K562 (cell line): ENCODE measurements around the gene CFAP97D1. TPM values are rescaled to one million over a fixed set of nuclear protein-coding genes. Genes with fewer than 3 reads are reported as not detected.
A peak's percentile ranks its signal among the peaks of the same experiment; 100 is the strongest.

Source experiments
- ATAC-seq: fragments of 200-7000 bp; cut with Tn5 transposase; 3 replicates; pipeline ENCODE4 v1.9.1; 2020; ENCODE audit warnings: moderate library complexity
- BruUV-seq: library from RNA; stranded (reverse); fragments of 400-500 nt; replicated peaks from 2 replicates; lab custom pipeline; 2021; lab: Mats Ljungman, UMichigan
- CTCF ChIA-PET: fragments of 300-600 bp; formaldehyde crosslinking; extraction: SDS; loops from one replicate; lab custom pipeline; 2021; ENCODE audit warnings: low intra/inter-chr PET ratio; lab: Yijun Ruan, JAX
- POLR2A ChIA-PET: fragments of 300-600, 350-650 bp; sonication (Branson Sonifier 250); formaldehyde crosslinking; extraction: SDS; loops from one replicate; lab custom pipeline; 2021; ENCODE audit warnings: antibody characterized with exemption, inconsistent platforms; lab: Yijun Ruan, JAX
- DNase-seq, 4 experiments: peaks; one replicate each; pipeline versions ENCODE4 v3.0.0 to v3.0.0-alpha.2; 2011 to 2018; ENCODE audit warnings: low spot score in 3 of 4, mixed read lengths in 3 of 4; ENCODE audit errors: extremely low read depth in 1 of 4
- FAIRE-seq: peaks from 2 replicates; lab custom pipeline; 2011; peaks lifted over from hg19 to GRCh38; lab: Jason Lieb, UNC
- H2AFZ ChIP-seq: 2 replicates; pipeline ENCODE4 v1.6.0; 2011; ENCODE audit warnings: low read depth, low read length, control low read depth, inconsistent platforms
- H3K27ac ChIP-seq: fragments of 200-600 bp; 3 replicates; pipeline ENCODE4 v1.8.0; 2011; ENCODE audit warnings: low read depth, mild to moderate bottlenecking, control low read depth, inconsistent platforms, low read length, moderate library complexity, mixed read lengths; ENCODE audit errors: extremely low read depth
- H3K27me3 ChIP-seq, 2 experiments: fragments of 300-600 bp in 1 of 2; 2 replicates in 1 of 2; 3 replicates in 1 of 2; pipeline versions ENCODE4 v1.6.0 to v1.8.0; 2011; ENCODE audit warnings: inconsistent platforms in 2 of 2, low read length in 2 of 2, mild to moderate bottlenecking in 1 of 2, mixed read lengths in 1 of 2, moderate library complexity in 1 of 2; ENCODE audit not compliant: control insufficient read depth in 2 of 2, insufficient read depth in 2 of 2
- H3K36me3 ChIP-seq: fragments of 300-600 bp; 3 replicates; pipeline ENCODE4 v1.8.0; 2011; ENCODE audit warnings: mild to moderate bottlenecking, low read length, inconsistent platforms; ENCODE audit not compliant: control insufficient read depth, insufficient read depth
- H3K4me1 ChIP-seq, 2 experiments: fragments of 200-600 bp in 1 of 2; replicated peaks in 1 of 2; 2 replicates in 1 of 2; 3 replicates in 1 of 2; pipeline versions ENCODE4 v1.5.1 to v1.8.0; 2011; ENCODE audit warnings: inconsistent platforms in 2 of 2, low read length in 2 of 2, mild to moderate bottlenecking in 1 of 2, mixed read lengths in 1 of 2, moderate library complexity in 1 of 2; ENCODE audit not compliant: control insufficient read depth in 2 of 2, insufficient read depth in 2 of 2
- H3K4me2 ChIP-seq: 2 replicates; pipeline ENCODE4 v1.6.1; 2011; ENCODE audit warnings: low read length, control low read depth, inconsistent platforms, mixed read lengths; ENCODE audit not compliant: insufficient read depth
- H3K4me3 ChIP-seq: fragments of 200-600 bp; sonication (generic), shearing (Covaris generic); 2 replicates; pipeline ENCODE4 v1.5.1; 2016; ENCODE audit warnings: control low read depth, inconsistent platforms
- H3K79me2 ChIP-seq: fragments of 200-600 bp; 3 replicates; pipeline ENCODE4 v1.8.0; 2011; ENCODE audit warnings: low read length, inconsistent platforms; ENCODE audit not compliant: control insufficient read depth, insufficient read depth
- H3K9ac ChIP-seq, 2 experiments: 2 replicates each; pipeline versions ENCODE4 v1.6.0 to v1.6.1; 2011; ENCODE audit warnings: low read depth in 2 of 2, low read length in 2 of 2, control low read depth in 1 of 2, inconsistent platforms in 1 of 2, mild to moderate bottlenecking in 1 of 2, mixed read lengths in 1 of 2; ENCODE audit not compliant: insufficient read depth in 1 of 2
- H3K9me1 ChIP-seq: one replicate; pipeline ENCODE4 v1.6.0; 2011; ENCODE audit warnings: inconsistent platforms, mild to moderate bottlenecking, low read length, moderate library complexity; ENCODE audit not compliant: control insufficient read depth, insufficient read depth
- H3K9me3 ChIP-seq: replicated peaks from 2 replicates; pipeline ENCODE4 v1.5.1; 2011; ENCODE audit warnings: low read depth, low read length, inconsistent platforms; ENCODE audit not compliant: control insufficient read depth, insufficient read depth
- H4K20me1 ChIP-seq: replicated peaks from 2 replicates; pipeline ENCODE4 v1.6.1; 2011; ENCODE audit warnings: low read length, inconsistent platforms, mixed read lengths; ENCODE audit not compliant: control insufficient read depth, insufficient read depth
- CBX3 ChIP-seq, 2 experiments: IDR thresholded peaks; 1 replicate in 1 of 2; 2 replicates in 1 of 2; pipeline ENCODE4 v1.6.1; 2012; ENCODE audit warnings: inconsistent platforms in 2 of 2, low read length in 2 of 2, borderline replicate concordance in 1 of 2, control low read depth in 1 of 2
- DEAF1 ChIP-seq: fragments of 450-650 bp; formaldehyde crosslinking; IDR thresholded peaks from 2 replicates; pipeline ENCODE4 v1.4.0; 2020; ENCODE audit warnings: mild to moderate bottlenecking, moderate library complexity
- DIDO1 ChIP-seq: fragments of 450-650 bp; IDR thresholded peaks from 2 replicates; pipeline ENCODE4 v1.6.1; 2016; ENCODE audit warnings: low read depth, missing biosample characterization, missing genetic modification characterization
- ILF3 ChIP-seq: fragments of 450-650 bp; IDR thresholded peaks from 2 replicates; pipeline ENCODE4 v1.6.1; 2018; ENCODE audit warnings: antibody characterized with exemption, mild to moderate bottlenecking, moderate library complexity, borderline replicate concordance
- PML ChIP-seq: IDR thresholded peaks from 2 replicates; pipeline ENCODE4 v1.6.1; 2012; ENCODE audit warnings: low read length, inconsistent platforms
- SAP30 ChIP-seq: fragments of 200-600 bp; sonication (generic); IDR thresholded peaks from 2 replicates; pipeline ENCODE4 v1.6.1; 2012; ENCODE audit warnings: borderline replicate concordance, low read depth, mild to moderate bottlenecking, moderate library complexity, low read length, control low read depth, inconsistent platforms; ENCODE audit not compliant: insufficient read depth, poor library complexity, severe bottlenecking
- TRIM24 ChIP-seq, 2 experiments: fragments of 450-650 bp; IDR thresholded peaks; 2 replicates each; pipeline ENCODE4 v1.6.1; 2016
- ZBTB8A ChIP-seq: fragments of 450-650 bp; IDR thresholded peaks from 2 replicates; pipeline ENCODE4 v1.6.1; 2018; ENCODE audit warnings: mild to moderate bottlenecking, moderate library complexity; ENCODE audit not compliant: partially characterized antibody
- ZNF121 ChIP-seq: sonication (generic); formaldehyde crosslinking; conservative IDR thresholded peaks from 2 replicates; pipeline ENCODE4 v1.8.0; 2022; ENCODE audit warnings: missing genetic modification reagents
- ZNF212 ChIP-seq: fragments of 450-650 bp; formaldehyde crosslinking; IDR thresholded peaks from 2 replicates; pipeline ENCODE4 v1.4.0; 2020; ENCODE audit warnings: mild to moderate bottlenecking
- ZNF76 ChIP-seq: fragments of 250-450 bp; sonication (Bioruptor Pico); IDR thresholded peaks from 2 replicates; pipeline ENCODE4 v1.4.0; 2020; ENCODE audit warnings: mild to moderate bottlenecking, moderate library complexity, borderline replicate concordance
- WGBS: fragments of 100-300 bp; shearing (Covaris generic); methylation state at CpG from one replicate; pipeline ENCODE4 v1.1.6; 2016; ENCODE audit warnings: low coverage, mixed read lengths; ENCODE audit not compliant: insufficient coverage; ENCODE audit errors: missing lambda C conversion rate; 5-methylcytosine and 5-hydroxymethylcytosine counted together
- in situ Hi-C: fragments of 300-500 bp; cut with MboI; formaldehyde crosslinking; loops from 4 replicates; pipeline ENCODE4 v1.15.0; 2018; ENCODE audit warnings: inconsistent platforms, mixed read lengths
- intact Hi-C: fragments of 100-400 bp; cut with micrococcal nuclease; formaldehyde crosslinking; loops from 2 replicates; pipeline ENCODE4 v1.14.2; 2022
- polyA plus RNA-seq, 8 experiments: library from polyadenylated mRNA; depleted of rRNA in 4 of 8; stranded (reverse) in 5 of 8; unstranded in 3 of 8; fragments of >200 nt; fragmentation: Nextera tagmentation in 2 of 8; fragmentation: Illumina TruSeq in 1 of 8; extraction: Ambion mirVana in 2 of 8; extraction: Trizol in 1 of 8; gene quantifications; 2 replicates each; pipeline versions ENCODE4 v1.2.1 to v1.2.3, GENCODE V29; 2011 to 2014; ENCODE audit warnings: inconsistent platforms in 1 of 8, missing spikeins in 1 of 8
- total RNA-seq, 7 experiments: library from RNA; depleted of rRNA in 6 of 7; stranded (reverse); fragments of >200 nt in 6 of 7; fragmentation: Illumina TruSeq in 2 of 7; extraction: Trizol in 2 of 7; gene quantifications; 2 replicates each; pipeline versions ENCODE4 v1.2.1 to v1.2.3, GENCODE V29; 2011 to 2021; ENCODE audit warnings: low replicate concordance in 1 of 7

Gene CFAP97D1
- total and polyA plus RNA-seq, 9 of the 15 experiments (the other 6 are each of a cell fraction or from before 2014, with no cell fraction given) = not detected

GRCh38 chr17:43740541-43740940 is 39.7 kb upstream of the CFAP97D1 start (continued):
- TF ChIP-seq DEAF1 (CRISPR knock-in tag) (no peak), ZNF121 (no peak), ZBTB8A (no peak), CBX3 (IDR thresholded peaks at IDR 0.05; ENCODE audit: borderline replicate concordance in 1 of 2, low read length in 2 of 2) (no peak), ILF3 (no peak), DIDO1 (tag) (no peak), SAP30 (no peak), ZNF212 (CRISPR knock-in tag) (no peak), PML (no peak)

GRCh38 chr17:43741636-43742035 is 38.6 kb upstream of the CFAP97D1 start:
- TF ChIP-seq TRIM24 (IDR thresholded peaks at IDR 0.05) (peak in 1 of 2 experiments; percentile 36; a peak in 1 of 4 replicates), ZNF76 (no peak)
- TF ChIP-seq, all 486 proteins: peak for 1
- FAIRE-seq = no peak
- H3K4me2 ChIP-seq = no peak overlapping the region
- peaks cover 20 to 48% of the 10 kb centered on the region in 2 experiments for H3K27me3 ChIP-seq
- no peak overlapping the region for H2AFZ ChIP-seq
- intact Hi-C loops = no loop called here
- ChIA-PET CTCF (no interaction called here), POLR2A (interaction anchor here (0.5 to 1.1 kb wide), 3 partner anchors 27 to 1148 kb away, joined by 3 read pairs; no protein-coding TSS in a partner anchor)
- H3K27ac ChIP-seq = no peak overlapping the region
- no peaks in the 10 kb centered on the region for H4K20me1 ChIP-seq
- peaks cover 2% of the 10 kb centered on the region for H3K9me1 ChIP-seq
- DNase-seq = no peak
- 3% methylated on average over 5 of the region's 5 CpGs for WGBS
- no peaks in the 10 kb centered on the region; a peak in 1 of 5 replicates for H3K4me1 ChIP-seq
- ATAC-seq = no peak
- in situ Hi-C loops = no loop called here
- no peaks in the 10 kb centered on the region for H3K36me3 ChIP-seq
- H3K79me2 ChIP-seq = no peaks in the 10 kb centered on the region
- H3K9ac ChIP-seq = no peak overlapping the region
- no peak overlapping the region for H3K4me3 ChIP-seq
- no TSS peak for BruUV-seq
- H3K9me3 ChIP-seq = no peaks in the 10 kb centered on the region
